ENCODE measurements around the gene MADD.
A peak's percentile ranks its signal among the peaks of the same experiment; 100 is the strongest.

The MADD gene

DNA sequence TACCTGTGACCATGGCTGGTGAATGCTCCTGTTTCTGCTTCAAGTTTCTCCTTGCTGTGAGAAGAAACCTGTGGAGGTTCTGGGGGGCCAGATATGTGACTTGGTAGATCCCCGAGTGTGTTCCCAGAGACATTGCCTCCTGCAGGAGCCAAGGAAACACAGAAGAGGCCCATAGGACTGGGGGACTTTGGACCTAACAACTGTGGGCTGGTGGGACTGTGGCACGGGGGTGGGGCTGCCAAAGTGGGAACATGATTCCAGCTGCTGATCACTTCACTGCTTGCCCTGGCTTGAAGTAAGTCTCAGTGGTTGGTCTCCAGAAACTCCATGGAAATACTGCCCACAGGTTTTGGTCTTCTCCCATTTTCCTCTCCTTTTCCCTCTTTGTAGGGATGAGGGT is 16.3 kb upstream of the MADD start:
- no peak for DNase-seq

DNA sequence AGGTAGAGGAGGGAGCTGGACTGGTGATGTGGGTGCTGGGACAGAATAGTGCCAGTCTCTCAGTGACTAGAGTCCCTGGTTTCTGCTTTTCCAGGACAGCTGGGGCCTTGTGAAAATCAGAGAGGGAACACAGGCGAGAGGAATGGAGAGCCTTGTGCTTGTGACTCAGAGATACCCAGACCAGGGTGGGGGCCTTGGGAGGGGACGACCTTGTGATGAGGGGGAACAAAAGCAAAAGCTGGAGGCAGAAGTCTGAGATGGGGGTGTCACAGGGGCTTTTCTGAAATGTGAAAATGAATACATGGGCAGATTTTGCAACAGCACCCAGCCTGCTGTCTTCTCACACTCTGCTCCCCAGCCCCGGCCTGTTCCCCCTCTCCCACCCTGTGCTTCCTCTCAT is 15.5 kb upstream of the MADD start:
- no peak for DNase-seq

DNA sequence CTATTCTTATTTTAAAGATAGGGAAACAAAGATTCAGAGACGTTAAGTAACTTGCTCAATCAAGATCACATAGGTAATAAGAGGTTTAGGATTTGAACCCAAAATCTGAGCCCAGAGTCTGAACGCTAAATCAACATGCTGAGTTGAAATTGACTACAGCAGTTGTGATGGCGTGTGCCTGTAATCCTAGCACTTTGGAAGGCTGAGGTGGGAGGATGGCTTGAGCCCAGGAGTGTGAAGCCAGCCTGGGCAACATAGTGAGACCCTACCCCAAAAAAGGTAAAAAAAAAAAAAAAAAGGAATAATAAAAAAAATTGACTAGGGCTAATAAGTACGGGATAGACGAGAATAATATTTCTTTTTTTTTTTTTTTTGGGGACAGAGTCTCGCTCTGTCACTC is 13.6 kb upstream of the MADD start:
- no peak for DNase-seq

DNA sequence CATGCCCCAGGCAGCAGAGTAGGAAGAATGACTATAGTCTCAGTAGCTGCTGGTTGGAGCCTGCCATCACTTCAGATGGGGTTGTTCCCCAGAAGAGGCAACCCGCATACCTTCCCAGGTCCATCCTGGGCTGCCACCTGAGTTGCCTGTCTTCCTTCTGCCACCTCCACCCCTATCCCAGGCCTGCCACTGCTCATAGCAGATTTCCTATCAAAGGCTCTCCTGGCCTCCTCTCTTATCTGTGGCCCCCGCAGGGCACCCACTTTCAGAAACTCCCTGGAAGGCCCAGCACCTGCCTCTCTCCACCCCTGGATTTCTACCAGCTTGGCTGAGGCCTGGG is 12.8 kb upstream of the MADD start:
- DNase-seq, result no peak

DNA sequence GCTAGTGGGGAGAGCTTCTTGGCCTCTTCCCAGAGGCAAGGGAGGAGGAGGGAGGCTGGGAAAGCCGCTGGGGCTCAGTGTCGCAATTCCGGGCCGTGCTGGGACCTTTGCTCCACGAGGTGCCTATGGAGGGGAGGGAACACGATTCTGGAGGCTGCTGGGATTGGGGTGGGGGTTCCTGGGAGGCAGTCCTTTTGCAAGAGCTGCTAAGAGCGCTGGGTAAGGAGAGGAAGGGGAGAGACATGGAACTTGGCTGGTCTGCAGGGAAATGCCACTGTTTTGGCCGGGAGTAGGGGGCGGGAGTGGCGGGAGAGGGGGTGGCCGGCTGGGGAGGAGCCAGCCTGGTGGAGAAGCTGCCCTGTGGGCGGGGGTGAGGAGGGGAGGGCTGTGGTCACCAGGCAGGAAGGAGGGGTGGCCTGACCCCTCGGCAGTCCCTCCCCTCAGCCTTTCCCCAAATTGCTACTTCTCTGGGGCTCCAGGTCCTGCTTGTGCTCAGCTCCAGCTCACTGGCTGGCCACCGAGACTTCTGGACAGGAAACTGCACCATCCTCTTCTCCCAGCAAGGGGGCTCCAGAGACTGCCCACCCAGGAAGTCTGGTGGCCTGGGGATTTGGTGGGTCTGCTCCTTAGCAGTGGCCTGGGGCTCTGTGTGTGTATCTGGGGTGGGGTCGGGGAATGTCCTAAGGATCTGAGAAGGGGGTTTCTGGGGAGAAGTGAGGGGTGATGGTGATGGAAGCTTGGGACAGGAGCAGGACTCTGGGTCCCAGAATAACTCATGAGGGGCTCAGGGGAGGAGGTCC is 12.2 kb upstream of the MADD start, which contains the start of gene NR1H3:
Gene NR1H3 (plus strand): TSS at position 480 of the 800 bp plus-strand sequence. CDS start 1,221 bp downstream, outside the sequence.
- DNase-seq, result peak; percentile 8

DNA sequence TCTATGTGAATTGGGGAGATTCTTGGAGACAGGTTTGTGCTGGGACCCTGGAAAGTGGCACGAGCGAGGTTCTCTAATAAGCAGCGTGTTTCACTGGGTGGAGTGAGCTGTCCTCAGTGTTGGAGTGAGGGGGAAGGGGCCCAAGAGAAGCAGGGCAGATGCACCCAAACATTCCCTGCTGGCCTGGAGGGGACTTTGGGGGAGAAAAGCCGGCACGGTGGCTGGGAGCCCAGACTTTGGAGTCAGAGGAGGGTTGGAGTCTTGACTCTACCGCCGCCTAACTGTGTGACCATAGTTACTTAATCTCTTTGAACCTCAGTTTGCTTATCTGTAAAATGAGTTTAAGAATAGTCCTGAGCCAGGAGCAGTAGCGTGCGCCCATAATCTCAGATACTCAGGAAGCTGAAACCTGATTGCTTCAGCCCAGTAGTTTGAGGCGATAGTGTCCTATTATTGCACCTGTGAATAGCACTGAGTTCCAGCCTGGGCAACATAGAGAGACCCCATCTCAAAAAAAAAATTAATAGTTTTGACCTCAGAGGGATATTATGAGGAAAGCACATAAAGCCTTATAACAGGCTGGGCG is 11.5 kb upstream of the MADD start:
- no peak for DNase-seq

DNA sequence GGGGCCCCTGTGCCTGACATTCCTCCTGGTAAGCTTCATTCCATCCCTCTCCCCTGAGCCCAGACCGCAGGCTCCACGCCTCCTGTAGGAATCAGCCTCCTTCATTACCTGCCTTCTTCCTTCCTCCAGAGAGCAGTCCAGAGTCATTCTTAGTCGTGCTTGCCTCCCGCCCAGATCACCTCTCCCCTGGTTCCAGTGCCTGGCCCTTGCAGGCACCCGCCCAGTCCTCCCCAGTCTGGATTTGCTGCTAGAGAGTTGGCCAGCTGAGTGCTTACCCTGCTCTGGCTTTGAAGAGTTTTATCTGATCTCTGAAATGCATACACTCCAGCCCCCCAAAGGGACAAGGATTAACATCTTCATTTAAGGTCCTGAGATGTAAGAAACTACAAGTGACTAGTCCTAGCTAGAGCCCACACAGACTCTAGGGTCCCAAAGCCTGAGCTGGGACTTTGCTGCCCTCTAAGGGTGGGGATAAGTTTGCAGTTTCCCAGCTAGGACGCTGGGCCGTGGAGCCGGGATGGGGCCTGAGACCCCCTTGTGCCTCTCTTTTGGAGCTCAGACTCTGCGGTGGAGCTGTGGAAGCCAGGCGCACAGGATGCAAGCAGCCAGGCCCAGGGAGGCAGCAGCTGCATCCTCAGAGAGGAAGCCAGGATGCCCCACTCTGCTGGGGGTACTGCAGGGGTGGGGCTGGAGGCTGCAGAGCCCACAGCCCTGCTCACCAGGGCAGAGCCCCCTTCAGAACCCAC is 10.5 kb upstream of the MADD start:
- peak; percentile 44 for DNase-seq

DNA sequence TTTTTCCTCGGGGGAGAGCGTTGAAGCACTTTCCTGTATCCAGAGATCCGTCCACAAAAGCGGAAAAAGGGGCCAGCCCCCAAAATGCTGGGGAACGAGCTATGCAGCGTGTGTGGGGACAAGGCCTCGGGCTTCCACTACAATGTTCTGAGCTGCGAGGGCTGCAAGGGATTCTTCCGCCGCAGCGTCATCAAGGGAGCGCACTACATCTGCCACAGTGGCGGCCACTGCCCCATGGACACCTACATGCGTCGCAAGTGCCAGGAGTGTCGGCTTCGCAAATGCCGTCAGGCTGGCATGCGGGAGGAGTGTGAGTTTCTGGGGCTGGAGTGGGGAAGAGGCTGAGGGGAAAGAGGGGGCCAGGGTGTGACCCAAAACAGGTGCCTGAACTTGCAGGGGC is 9.6 kb upstream of the MADD start:
- no peak for DNase-seq

DNA sequence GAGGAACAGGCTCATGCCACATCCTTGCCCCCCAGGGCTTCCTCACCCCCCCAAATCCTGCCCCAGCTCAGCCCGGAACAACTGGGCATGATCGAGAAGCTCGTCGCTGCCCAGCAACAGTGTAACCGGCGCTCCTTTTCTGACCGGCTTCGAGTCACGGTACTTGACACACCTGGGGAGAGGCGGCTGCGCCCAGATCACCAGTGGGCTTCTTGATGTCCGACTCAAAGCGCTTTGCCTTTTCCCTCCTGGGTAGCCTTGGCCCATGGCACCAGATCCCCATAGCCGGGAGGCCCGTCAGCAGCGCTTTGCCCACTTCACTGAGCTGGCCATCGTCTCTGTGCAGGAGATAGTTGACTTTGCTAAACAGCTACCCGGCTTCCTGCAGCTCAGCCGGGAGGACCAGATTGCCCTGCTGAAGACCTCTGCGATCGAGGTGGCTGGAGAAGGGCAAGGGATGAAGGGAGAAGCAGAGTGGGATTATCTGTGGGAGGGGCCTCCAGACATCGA is 8.6 kb upstream of the MADD start:
- no peak for DNase-seq

DNA sequence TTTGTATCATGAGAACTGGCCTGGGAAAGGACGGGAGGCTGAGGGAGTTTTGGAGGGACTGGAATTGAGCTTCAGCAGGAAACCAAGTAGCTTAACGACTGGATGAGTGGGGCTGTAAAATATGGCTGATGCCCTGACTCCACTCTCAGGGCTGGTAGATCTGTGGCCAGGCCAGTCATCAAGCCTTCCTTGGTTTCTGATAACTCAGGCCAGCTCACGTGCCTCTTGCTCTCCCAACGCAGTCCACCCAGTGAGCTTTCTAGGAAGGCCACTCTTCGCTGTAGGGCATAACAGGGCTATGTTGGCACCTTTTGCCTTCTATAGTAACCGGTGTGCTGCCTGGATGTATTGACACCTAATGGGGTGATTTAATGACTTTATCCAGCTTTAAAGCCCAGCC is 5.8 kb upstream of the MADD start:
- DNase-seq, result no peak

DNA sequence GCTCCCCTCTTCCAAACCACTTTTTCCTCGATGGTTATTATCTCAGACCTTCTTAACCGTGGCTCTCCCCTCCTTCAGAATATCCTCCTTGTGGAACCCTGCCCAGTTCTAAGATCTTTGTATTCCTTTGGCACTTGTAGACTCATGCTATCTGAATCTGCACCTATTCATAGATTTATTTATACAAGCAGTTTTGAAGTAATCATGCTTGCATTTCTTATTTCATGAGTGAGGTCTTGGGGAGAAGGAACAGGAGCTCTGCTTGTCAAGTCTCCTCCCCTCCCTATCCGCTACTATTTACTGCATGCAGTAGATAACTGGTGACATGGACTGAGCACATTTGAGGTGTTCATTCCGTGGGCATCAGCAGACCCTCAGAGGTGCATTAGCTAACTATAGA is 5.4 kb upstream of the MADD start:
- no peak for DNase-seq

DNA sequence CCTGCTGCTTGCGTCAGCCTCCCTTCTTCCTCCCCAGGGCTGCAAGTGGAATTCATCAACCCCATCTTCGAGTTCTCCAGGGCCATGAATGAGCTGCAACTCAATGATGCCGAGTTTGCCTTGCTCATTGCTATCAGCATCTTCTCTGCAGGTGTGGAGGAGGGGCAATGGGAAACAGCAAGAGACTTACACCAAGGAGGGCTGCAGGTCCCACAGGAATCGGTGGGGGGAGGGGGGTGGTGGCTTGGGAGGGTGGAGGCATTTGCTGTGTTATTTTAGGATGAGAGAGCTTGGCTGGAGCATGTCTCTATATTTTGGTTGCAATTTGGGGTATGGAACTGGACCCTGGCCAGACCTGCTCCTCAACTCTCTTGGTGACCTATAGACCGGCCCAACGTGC is 2.1 kb upstream of the MADD start:
- no peak for DNase-seq

DNA sequence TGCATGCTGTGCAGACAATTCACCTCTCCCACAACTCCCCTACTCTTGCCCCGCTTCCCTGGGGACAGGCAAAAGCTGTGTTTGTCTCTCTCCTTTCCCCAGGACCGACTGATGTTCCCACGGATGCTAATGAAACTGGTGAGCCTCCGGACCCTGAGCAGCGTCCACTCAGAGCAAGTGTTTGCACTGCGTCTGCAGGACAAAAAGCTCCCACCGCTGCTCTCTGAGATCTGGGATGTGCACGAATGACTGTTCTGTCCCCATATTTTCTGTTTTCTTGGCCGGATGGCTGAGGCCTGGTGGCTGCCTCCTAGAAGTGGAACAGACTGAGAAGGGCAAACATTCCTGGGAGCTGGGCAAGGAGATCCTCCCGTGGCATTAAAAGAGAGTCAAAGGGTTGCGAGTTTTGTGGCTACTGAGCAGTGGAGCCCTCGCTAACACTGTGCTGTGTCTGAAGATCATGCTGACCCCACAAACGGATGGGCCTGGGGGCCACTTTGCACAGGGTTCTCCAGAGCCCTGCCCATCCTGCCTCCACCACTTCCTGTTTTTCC is 1.4 kb upstream of the MADD start:
- DNase-seq, result peak; percentile 58

DNA sequence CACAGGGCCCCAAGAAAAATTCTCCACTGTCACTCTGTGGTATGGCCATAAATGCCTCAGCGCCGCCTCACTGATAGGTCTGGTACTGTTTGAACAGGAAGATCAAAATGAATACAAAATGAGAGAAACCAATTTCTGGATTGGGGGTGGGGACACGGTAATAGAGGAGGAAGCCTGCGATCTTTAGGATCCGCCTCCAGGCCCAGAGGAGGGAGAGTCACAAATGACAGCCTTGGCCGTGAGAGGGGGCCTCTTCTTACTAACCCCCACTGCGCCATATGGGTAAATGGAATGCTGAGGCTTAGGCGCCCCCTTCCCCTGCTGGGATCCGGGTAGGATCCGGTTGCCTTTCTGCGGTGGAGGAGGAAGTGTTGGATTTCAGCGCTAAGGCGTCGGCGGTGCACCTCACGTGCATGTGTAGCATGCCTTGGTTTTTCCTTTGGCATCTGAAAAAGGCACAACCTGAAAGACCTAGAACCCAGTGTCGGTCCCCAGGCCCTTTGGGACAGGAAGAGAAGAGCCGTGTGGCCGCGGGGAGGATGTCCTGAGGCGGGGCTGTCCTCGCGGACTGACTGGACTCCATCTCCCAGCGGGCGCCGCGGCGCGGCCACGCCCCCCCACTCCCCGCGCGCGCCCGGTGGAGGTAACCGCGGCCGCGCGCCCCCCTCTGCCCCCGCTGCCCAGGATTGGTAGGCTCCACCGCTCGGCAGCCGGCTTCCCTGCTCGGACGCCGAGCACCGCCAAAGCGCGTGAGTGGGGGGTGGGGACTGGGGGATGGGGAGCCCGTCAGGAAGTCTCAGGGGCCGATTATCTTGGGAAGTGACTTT is 718 bp upstream of the MADD start:
- DNase-seq, result peak; percentile 92

DNA sequence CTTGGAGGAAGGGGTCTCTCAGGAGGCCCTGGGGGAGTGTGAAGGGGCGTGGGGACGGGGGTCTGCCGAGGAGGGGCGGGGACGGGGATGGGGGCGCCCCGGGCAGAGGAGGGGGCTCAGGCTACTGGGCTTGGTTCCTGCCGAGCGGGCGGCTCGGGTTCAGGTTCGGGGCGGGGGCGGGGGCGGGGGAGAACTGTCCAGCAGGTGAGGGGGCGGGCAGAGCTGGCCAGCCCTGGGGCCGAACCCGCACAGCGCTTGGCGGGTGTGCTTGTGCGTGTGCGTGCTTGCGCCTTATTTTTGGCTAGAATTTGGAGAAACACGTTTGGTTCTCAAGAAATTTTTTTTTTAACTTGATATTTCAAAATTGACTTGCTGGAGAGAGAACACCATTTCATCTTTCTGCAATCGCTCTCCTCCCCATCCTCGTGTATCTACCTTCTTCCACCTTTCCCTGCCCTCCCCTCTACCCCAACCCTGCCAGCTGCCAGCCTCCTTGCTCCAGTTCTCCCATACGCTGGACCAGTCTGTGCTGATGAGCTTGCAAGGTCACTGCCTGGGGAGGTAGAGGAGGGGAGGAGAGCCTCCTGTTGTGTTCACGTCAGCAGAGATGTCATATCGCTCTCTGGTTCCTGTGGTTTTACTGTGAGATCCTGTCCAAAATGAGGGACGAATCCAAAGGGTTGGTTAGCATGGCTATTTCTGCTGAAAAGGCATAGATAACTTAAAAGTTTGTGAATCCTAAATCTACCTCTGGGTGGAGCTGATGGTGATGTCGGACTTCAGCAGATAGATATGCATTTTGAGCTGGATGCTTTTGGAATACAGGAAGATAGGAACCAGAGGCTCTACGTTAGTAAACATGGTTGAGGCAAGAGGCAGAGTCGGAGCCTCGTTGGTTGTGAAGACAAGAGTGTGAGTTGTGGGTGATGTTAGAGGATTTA is 668 bp downstream of the MADD start:
- DNase-seq, result peak; percentile 61

DNA sequence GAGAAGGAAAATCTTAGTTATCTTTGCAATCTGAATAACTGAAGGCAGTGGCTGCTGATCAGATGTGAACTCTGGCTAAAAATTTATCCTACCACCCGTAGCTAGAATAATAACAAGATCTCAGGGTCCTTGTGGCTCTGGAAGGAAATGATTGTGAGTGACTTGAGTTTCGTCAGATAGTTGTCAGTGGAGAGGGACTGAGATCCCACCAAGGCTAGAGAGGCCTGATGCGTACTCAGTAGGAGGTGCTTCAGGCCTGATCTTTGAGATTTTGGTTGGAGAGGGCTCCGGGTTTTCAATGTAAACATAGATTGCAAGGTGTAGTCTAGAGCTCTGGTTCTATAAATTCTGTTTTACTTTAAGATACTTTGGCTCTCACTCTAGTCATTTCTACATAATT is 1.4 kb downstream of the MADD start:
- DNase-seq, result no peak

DNA sequence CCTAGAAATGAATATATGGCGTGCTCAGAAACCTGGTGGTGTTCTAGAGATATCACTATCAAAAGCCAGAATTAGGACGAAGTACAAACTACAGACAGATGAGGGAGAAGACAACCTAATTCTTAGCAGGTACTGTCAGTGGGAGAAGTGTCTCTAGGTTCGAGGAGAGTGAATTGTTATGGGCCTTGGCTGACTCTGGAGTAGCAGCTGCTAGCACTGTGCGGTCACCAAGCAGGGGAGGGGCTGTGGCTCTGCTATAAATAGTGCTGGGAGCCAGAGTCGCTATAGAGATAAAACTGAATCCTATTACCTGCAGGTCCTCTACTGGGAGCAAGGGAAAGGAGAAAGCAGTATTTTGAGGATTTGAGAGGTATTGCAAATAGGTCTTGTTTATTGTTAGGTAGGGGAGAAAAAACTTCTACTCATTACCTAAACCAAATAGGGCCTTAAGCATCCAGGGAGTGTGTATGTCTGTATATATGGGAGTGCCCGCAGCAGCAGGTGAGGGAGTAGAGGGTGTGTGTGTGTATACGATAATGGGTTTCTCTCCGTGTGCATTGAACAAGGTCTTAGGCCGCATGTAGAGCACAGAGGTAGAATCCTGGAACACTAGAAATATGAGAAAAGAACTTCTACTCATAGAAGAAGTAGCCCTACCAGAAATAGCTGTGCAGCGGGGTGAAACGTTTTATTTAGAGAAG is 2.2 kb downstream of the MADD start:
- no peak for DNase-seq

DNA sequence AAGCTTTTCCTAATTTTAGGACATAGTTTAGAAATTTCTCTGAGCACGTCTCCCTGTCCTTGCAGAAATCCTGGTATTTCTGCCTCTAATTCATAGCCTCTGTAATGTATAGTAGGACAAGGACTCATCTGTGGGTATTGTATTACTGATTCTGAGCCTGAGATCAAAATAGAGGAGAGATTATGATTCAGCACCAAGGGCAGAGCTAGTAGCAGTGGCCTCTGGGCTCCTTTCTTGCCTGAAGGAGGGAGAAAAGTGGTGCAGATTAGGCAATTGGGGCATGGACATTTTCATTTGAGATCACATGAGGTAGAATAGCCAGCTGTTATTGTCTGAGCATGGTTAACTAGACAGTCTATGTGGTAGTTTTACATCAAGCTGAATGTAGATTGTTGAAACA is 2.8 kb downstream of the MADD start:
- DNase-seq, result no peak

DNA sequence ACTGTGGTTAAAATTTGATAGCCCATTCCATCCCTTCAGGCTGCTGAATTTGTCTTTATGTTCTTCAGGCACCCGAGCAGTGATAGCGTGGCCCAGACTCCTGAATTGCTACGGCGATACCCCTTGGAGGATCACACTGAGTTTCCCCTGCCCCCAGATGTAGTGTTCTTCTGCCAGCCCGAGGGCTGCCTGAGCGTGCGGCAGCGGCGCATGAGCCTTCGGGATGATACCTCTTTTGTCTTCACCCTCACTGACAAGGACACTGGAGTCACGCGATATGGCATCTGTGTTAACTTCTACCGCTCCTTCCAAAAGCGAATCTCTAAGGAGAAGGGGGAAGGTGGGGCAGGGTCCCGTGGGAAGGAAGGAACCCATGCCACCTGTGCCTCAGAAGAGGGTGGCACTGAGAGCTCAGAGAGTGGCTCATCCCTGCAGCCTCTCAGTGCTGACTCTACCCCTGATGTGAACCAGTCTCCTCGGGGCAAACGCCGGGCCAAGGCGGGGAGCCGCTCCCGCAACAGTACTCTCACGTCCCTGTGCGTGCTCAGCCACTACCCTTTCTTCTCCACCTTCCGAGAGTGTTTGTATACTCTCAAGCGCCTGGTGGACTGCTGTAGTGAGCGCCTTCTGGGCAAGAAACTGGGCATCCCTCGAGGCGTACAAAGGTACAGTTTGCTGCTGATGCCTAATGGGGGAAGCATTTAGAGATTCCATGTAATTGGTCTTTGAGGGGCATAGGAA is 4.7 kb downstream of the MADD start:
- no peak for DNase-seq

DNA sequence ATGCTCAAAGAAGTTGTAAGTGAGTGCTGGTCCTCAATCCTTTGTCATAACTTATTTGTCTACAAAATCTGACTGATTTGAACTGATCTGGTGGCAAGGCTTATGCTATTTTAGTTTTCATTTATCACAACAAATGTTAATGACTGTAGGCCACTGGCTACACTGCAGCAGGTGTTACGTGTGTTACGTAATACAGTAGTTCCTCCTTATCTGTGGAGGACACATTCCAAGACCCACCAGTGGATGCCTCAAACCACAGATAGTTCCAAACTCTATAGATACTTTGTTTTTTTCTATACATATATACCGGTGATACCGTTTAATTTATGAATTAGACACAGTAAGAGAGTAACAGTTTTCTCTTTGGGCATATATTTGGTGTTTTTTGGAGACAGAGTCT is 7.0 kb downstream of the MADD start:
- DNase-seq, result no peak
